B cell (primary cell): ENCODE results near the gene ZDHHC14. TPM values are rescaled to one million over a fixed set of nuclear protein-coding genes. Genes with fewer than 3 reads are reported as not detected.

Experiments used
- ATAC-seq: fragments of 200-7000 bp; cut with Tn5 transposase; one replicate; pipeline ENCODE4 v1.10.0; 2021; ENCODE audit warnings: low read depth, mild to moderate bottlenecking, moderate number of reproducible peaks, moderate library complexity
- CTCF ChIA-PET: fragments of 350-600 bp; sonication (Branson Sonifier 250); formaldehyde crosslinking; loops from one replicate; lab custom pipeline; 2021; ENCODE audit warnings: antibody characterized with exemption, inconsistent platforms; lab: Charles Lee
- POLR2A ChIA-PET: fragments of 350-600 bp; sonication (Branson Sonifier 250); formaldehyde crosslinking; loops from one replicate; lab custom pipeline; 2021; ENCODE audit warnings: antibody characterized with exemption; lab: Charles Lee
- DNase-seq: peaks from one replicate; pipeline ENCODE4 v3.0.0; 2013
- H2AFZ ChIP-seq: 2 replicates; pipeline ENCODE4 v1.6.1; 2012; ENCODE audit warnings: mild to moderate bottlenecking, low read depth, low read length; ENCODE audit not compliant: insufficient read depth, poor library complexity, severe bottlenecking
- H3K27ac ChIP-seq, 2 donors: 1 replicate in 1 of 2; 2 replicates in 1 of 2; pipeline ENCODE4 v1.5.1; 2012 to 2013; ENCODE audit warnings: low read length in 2 of 2, mild to moderate bottlenecking in 2 of 2, moderate library complexity in 1 of 2
- H3K27me3 ChIP-seq, 4 experiments: fragments of 200-600 bp in 1 of 4; sonication (generic) in 1 of 4; replicated peaks in 1 of 4; 1 replicate in 2 of 4; 2 replicates in 2 of 4; pipeline versions ENCODE4 v1.6.1 to v1.7.0; 2013 to 2016; ENCODE audit warnings: low read length in 3 of 4, mild to moderate bottlenecking in 2 of 4, mixed read lengths in 1 of 4, moderate library complexity in 1 of 4; ENCODE audit not compliant: insufficient read depth in 4 of 4, control insufficient read depth in 3 of 4; ENCODE audit errors: control extremely low read depth in 1 of 4
- H3K36me3 ChIP-seq, 2 experiments: replicated peaks in 1 of 2; 1 replicate in 1 of 2; 2 replicates in 1 of 2; pipeline versions ENCODE4 v1.6.1 to v1.7.1; 2013; ENCODE audit warnings: low read length in 1 of 2; ENCODE audit not compliant: insufficient read depth in 2 of 2, control insufficient read depth in 1 of 2; ENCODE audit errors: control extremely low read depth in 1 of 2, extremely low read depth in 1 of 2
- H3K4me1 ChIP-seq, 2 donors: fragments of 200-600 bp in 1 of 2; sonication (generic) in 1 of 2; 1 replicate in 1 of 2; 2 replicates in 1 of 2; pipeline versions ENCODE4 v1.5.1 to v1.6.1; 2013 to 2017; ENCODE audit warnings: low read length in 2 of 2; ENCODE audit not compliant: control insufficient read depth in 2 of 2, insufficient read depth in 2 of 2
- H3K4me2 ChIP-seq: replicated peaks from 2 replicates; pipeline ENCODE3; 2012; ENCODE audit warnings: mild to moderate bottlenecking, low read depth, low read length; ENCODE audit not compliant: poor library complexity, severe bottlenecking
- H3K4me3 ChIP-seq, 5 experiments: fragments of 200-600 bp in 1 of 5; sonication (generic) in 1 of 5; 1 replicate in 3 of 5; 2 replicates in 2 of 5; pipeline versions ENCODE4 v1.5.1 to v1.7.0; 2011 to 2016; ENCODE audit warnings: low read length in 4 of 5, mild to moderate bottlenecking in 4 of 5, low read depth in 2 of 5, control low read depth in 1 of 5, moderate library complexity in 1 of 5; ENCODE audit not compliant: insufficient read depth in 1 of 5; ENCODE audit errors: control extremely low read depth in 1 of 5, extremely low read depth in 1 of 5
- H3K79me2 ChIP-seq: fragments of 200-600 bp; sonication (generic); one replicate; pipeline ENCODE4 v1.6.0; 2016; ENCODE audit warnings: low read length; ENCODE audit not compliant: control insufficient read depth, insufficient read depth
- H3K9ac ChIP-seq: fragments of 200-600 bp; sonication (generic); 2 replicates; pipeline ENCODE4 v1.6.1; 2017; ENCODE audit warnings: mild to moderate bottlenecking, low read length, moderate library complexity
- H3K9me3 ChIP-seq, 3 donors: one replicate each; pipeline versions ENCODE4 v1.6.1 to v1.7.1; 2013; ENCODE audit warnings: low read length in 2 of 3; ENCODE audit not compliant: control insufficient read depth in 2 of 3, insufficient read depth in 1 of 3; ENCODE audit errors: control extremely low read depth in 1 of 3
- H4K20me1 ChIP-seq: 2 replicates; pipeline ENCODE4 v1.6.0; 2012; ENCODE audit warnings: mild to moderate bottlenecking, low read length; ENCODE audit not compliant: insufficient read depth, control insufficient read depth, poor library complexity, severe bottlenecking
- H3K27ac Mint-ChIP-seq: one replicate; pipeline ENCODE4 v1.8.0; 2021; ENCODE audit warnings: mixed read lengths
- H3K27me3 Mint-ChIP-seq: one replicate; pipeline ENCODE4 v1.8.0; 2021; ENCODE audit warnings: mixed read lengths
- H3K4me1 Mint-ChIP-seq: one replicate; pipeline ENCODE4 v1.8.0; 2021; ENCODE audit warnings: mixed read lengths
- H3K4me3 Mint-ChIP-seq: one replicate; pipeline ENCODE4 v1.8.0; 2021; ENCODE audit warnings: mixed read lengths
- H3K9me3 Mint-ChIP-seq: one replicate; pipeline ENCODE4 v1.8.0; 2022; ENCODE audit warnings: mixed read lengths; ENCODE audit not compliant: insufficient read depth
- CTCF ChIP-seq: fragments of 200-600 bp; IDR thresholded peaks from one replicate; pipeline ENCODE4 v1.8.0; 2022; ENCODE audit warnings: antibody characterized with exemption, mild to moderate bottlenecking
- EZH2 ChIP-seq: IDR thresholded peaks from 2 replicates; pipeline ENCODE4 v1.6.1; 2012; ENCODE audit warnings: borderline replicate concordance, low read depth, mild to moderate bottlenecking, moderate library complexity, low read length; ENCODE audit not compliant: insufficient read depth, poor library complexity, severe bottlenecking
- WGBS: methylation state at CpG from one replicate; pipeline ENCODE4 v1.1.5; 2013; ENCODE audit warnings: missing lambda C conversion rate; ENCODE audit not compliant: insufficient coverage; 5-methylcytosine and 5-hydroxymethylcytosine counted together
- intact Hi-C: fragments of 100-400 bp; cut with micrococcal nuclease; formaldehyde crosslinking; loops from one replicate; pipeline ENCODE4 v1.10.0; 2022
- polyA plus RNA-seq: library from polyadenylated mRNA; depleted of rRNA; stranded (reverse); fragments of >200 nt; gene quantifications from 2 replicates; pipeline ENCODE4 v1.2.3, GENCODE V29; 2012
- total RNA-seq, 2 donors: library from RNA; stranded (reverse); fragments of 120-200 nt in 1 of 2; gene quantifications; 1 replicate in 1 of 2; 2 replicates in 1 of 2; pipeline versions ENCODE4 v1.2.3 to v1.2.4, GENCODE V29; 2013 to 2022

Gene ZDHHC14
- total and polyA plus RNA-seq, 2 donors (not counting 1 experiment from before 2014, with no cell fraction given) = 8.8 to 50.4 TPM

- H2AFZ ChIP-seq = no peak overlapping the region
- H3K79me2 ChIP-seq = peaks cover 4% of the 10 kb centered on the region
- no peaks in the 10 kb centered on the region for H3K36me3 ChIP-seq
- H3K4me3 ChIP-seq = no peak overlapping the region
- WGBS = no CpG with 5 or more reads among the region's 6 CpGs
- no peaks in the 10 kb centered on the region for H3K9me3 Mint-ChIP-seq
- H3K4me3 Mint-ChIP-seq = no peak overlapping the region
- no peaks in the 10 kb centered on the region for H4K20me1 ChIP-seq
- peaks cover 0 to 9% (median 0%) of the 10 kb centered on the region in 3 donors for H3K9me3 ChIP-seq
- H3K27me3 Mint-ChIP-seq = no peaks in the 10 kb centered on the region
- H3K27ac Mint-ChIP-seq = peak overlapping the region; percentile 53
- no peaks in the 10 kb centered on the region for H3K27me3 ChIP-seq
- H3K9ac ChIP-seq = no peak overlapping the region
- no peak overlapping the region for H3K4me2 ChIP-seq
- ATAC-seq = no peak
- H3K27ac ChIP-seq = no peak overlapping the region
- ChIA-PET POLR2A (no interaction called here), CTCF (interaction anchor here (0.6 kb wide), 1 partner anchor 148 kb away, joined by 5 read pairs; no protein-coding TSS in a partner anchor)
- no peak for DNase-seq
- TF ChIP-seq CTCF (no peak), EZH2 (no peak)
- H3K4me1 Mint-ChIP-seq = peaks cover 19% of the 10 kb centered on the region
- peaks cover 0 to 11% of the 10 kb centered on the region in 2 donors for H3K4me1 ChIP-seq
- intact Hi-C loops = loop anchor here (10.0 kb wide), 1 partner anchor 56 kb away; no protein-coding TSS in a partner anchor
Observed at GRCh38 chr6:157520596-157521361, 139.8 kb downstream of the ZDHHC14 start.
